CD4-positive, alpha-beta memory T cell (primary cell): ENCODE results near the gene PRKCSH. TPM values are rescaled to one million over a fixed set of nuclear protein-coding genes. Genes with fewer than 3 reads are reported as not detected.

Experiments used
- CTCF ChIA-PET: fragments of 350-600 bp; sonication (Branson Sonifier 250); formaldehyde crosslinking; loops from one replicate; lab custom pipeline; 2021; ENCODE audit warnings: inconsistent platforms; ENCODE audit not compliant: partially characterized antibody; lab: Charles Lee
- POLR2A ChIA-PET: fragments of 350-600 bp; sonication (Branson Sonifier 250); formaldehyde crosslinking; loops from one replicate; lab custom pipeline; 2021; ENCODE audit not compliant: partially characterized antibody; lab: Charles Lee
- DNase-seq, 5 donors: peaks; one replicate each; pipeline versions ENCODE4 v3.0.0 to v3.0.0-alpha.2; 2020 to 2022; ENCODE audit warnings: mixed read lengths in 1 of 5
- H3K27ac ChIP-seq: one replicate; pipeline ENCODE4 v1.7.0; 2013; ENCODE audit warnings: low read depth, low read length
- H3K27me3 ChIP-seq: 2 replicates; pipeline ENCODE4 v1.7.0; 2013; ENCODE audit warnings: mild to moderate bottlenecking, low read length, moderate library complexity; ENCODE audit not compliant: insufficient read depth
- H3K36me3 ChIP-seq: 2 replicates; pipeline ENCODE4 v1.7.0; 2013; ENCODE audit warnings: mild to moderate bottlenecking, low read length, moderate library complexity; ENCODE audit not compliant: insufficient read depth
- H3K4me1 ChIP-seq: 2 replicates; pipeline ENCODE4 v1.7.0; 2013; ENCODE audit warnings: mild to moderate bottlenecking, low read length, moderate library complexity; ENCODE audit not compliant: insufficient read depth
- H3K4me3 ChIP-seq, 2 donors: one replicate each; pipeline ENCODE4 v1.7.0; 2013; ENCODE audit warnings: low read length in 2 of 2, mild to moderate bottlenecking in 1 of 2
- H3K9me3 ChIP-seq, 2 donors: one replicate each; pipeline ENCODE4 v1.7.0; 2013; ENCODE audit warnings: low read length in 2 of 2, control low read depth in 1 of 2; ENCODE audit not compliant: control insufficient read depth in 1 of 2
- H3K27ac Mint-ChIP-seq, 7 donors: one replicate each; pipeline ENCODE4 v1.8.0; 2020 to 2021; ENCODE audit warnings: mixed read lengths in 7 of 7, mild to moderate bottlenecking in 6 of 7, inconsistent platforms in 3 of 7, moderate library complexity in 3 of 7
- H3K27me3 Mint-ChIP-seq, 2 donors: one replicate each; pipeline ENCODE4 v1.8.0; 2020 to 2021; ENCODE audit warnings: mixed read lengths in 2 of 2
- H3K36me3 Mint-ChIP-seq, 2 donors: one replicate each; pipeline ENCODE4 v1.8.0; 2020 to 2021; ENCODE audit warnings: mixed read lengths in 2 of 2, inconsistent platforms in 1 of 2, mild to moderate bottlenecking in 1 of 2
- H3K4me1 Mint-ChIP-seq, 4 donors: one replicate each; pipeline ENCODE4 v1.8.0; 2020 to 2021; ENCODE audit warnings: mixed read lengths in 4 of 4, mild to moderate bottlenecking in 1 of 4
- H3K4me3 Mint-ChIP-seq, 8 donors: one replicate each; pipeline ENCODE4 v1.8.0; 2020 to 2021; ENCODE audit warnings: mixed read lengths in 8 of 8, mild to moderate bottlenecking in 7 of 8, moderate library complexity in 6 of 8, inconsistent platforms in 3 of 8
- H3K9me3 Mint-ChIP-seq, 8 donors: one replicate each; pipeline ENCODE4 v1.8.0; 2020 to 2021; ENCODE audit warnings: mixed read lengths in 8 of 8, mild to moderate bottlenecking in 5 of 8, inconsistent platforms in 3 of 8, moderate library complexity in 1 of 8
- intact Hi-C: fragments of 100-400 bp; cut with micrococcal nuclease; formaldehyde crosslinking; loops from one replicate; pipeline ENCODE4 v1.15.1; 2023
- polyA plus RNA-seq, 2 donors: library from polyadenylated mRNA; unstranded; fragments of 300-500 nt; fragmentation: Illumina TruSeq; gene quantifications; one replicate each; pipeline ENCODE4 v1.2.3, GENCODE V29; 2021
- total RNA-seq, 2 experiments: library from RNA; stranded (reverse); gene quantifications; one replicate each; pipeline ENCODE4 v1.2.3, GENCODE V29; 2021

PRKCSH gene, protein sequence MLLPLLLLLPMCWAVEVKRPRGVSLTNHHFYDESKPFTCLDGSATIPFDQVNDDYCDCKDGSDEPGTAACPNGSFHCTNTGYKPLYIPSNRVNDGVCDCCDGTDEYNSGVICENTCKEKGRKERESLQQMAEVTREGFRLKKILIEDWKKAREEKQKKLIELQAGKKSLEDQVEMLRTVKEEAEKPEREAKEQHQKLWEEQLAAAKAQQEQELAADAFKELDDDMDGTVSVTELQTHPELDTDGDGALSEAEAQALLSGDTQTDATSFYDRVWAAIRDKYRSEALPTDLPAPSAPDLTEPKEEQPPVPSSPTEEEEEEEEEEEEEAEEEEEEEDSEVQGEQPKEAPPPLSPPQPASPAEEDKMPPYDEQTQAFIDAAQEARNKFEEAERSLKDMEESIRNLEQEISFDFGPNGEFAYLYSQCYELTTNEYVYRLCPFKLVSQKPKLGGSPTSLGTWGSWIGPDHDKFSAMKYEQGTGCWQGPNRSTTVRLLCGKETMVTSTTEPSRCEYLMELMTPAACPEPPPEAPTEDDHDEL
- total RNA-seq: 100 to 1,000 TPM; 300 TPM
- polyA plus RNA-seq: 10 to 100 TPM; 14.0 to 63.6 TPM

DNA sequence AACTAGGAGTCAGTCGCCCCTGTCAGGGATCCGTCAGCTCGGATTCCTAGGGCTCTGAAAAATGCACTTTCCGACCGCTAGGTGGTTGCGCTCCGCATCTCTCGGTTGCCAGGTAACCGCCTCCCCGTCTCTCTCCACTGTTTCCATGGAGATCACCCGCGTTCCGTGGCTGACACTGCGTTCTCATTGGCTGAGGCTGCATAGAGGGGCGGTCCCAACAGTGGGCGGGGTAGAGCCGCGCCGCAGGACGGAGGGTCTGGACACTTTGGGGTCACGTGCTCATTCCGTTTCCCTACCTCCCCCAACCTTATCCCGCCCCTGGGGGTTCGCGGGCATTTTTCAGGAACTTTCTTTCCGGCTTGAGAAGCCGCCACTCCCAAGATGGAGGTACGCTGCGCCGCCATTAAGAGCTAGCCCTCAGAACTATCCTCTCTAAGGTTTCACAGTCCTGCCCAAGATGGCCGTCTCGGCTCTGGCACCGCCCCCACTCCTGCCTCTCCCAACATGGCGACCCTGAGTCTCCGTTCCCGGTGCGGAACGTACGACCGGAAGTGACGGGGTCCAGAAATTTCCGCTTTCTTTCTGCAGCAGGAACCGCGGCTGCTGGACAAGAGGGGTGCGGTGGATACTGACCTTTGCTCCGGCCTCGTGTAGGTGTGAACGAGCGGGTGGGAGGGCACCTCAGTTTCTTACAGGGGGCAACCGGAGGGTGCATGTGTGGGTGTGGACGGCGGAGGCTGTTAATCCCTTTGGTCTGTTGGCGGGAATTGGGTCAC is at the start of gene PRKCSH, which contains the start of gene ODAD3:
Gene PRKCSH, plus strand, starts transcription at position 579 of the 776 bp plus-strand sequence. CDS start 483 bp downstream, outside the sequence.
Gene ODAD3, minus strand, starts transcription at position 65 of the 776 bp plus-strand sequence. CDS start 105 bp downstream, outside the sequence.
- intact Hi-C loops: loop anchor here (1.0 kb wide), 10 partner anchors 13 to 280 kb away; partner anchors contain the start of genes CCDC159, ECSIT, ELOF1 and SPC24
- Mint-ChIP-seq H3K4me1 (peaks cover 14 to 31% (median 23%) of the 10 kb centered on the region in 4 donors), H3K27ac (peak within 1 kb of the TSS; percentile 95 to 100 (median 98)), H3K36me3 (peaks cover 11 to 20% of the 10 kb centered on the region in 2 donors), H3K27me3 (peaks cover 2 to 3% of the 10 kb centered on the region in 2 donors), H3K9me3 (peaks cover 0 to 4% (median 0%) of the 10 kb centered on the region in 8 donors), H3K4me3 (peak within 1 kb of the TSS; percentile 97 to 100 (median 99))
- peak within 1 kb of the TSS; percentile 95 to 97 for H3K4me3 ChIP-seq
- H3K9me3 ChIP-seq: no peaks in the 10 kb centered on the region
- peaks cover 14% of the 10 kb centered on the region for H3K36me3 ChIP-seq
- peaks cover 19% of the 10 kb centered on the region for H3K4me1 ChIP-seq
- DNase-seq: peak; percentile 99
- ChIA-PET POLR2A (interaction anchor here (0.7 to 3.0 kb wide), 11 partner anchors 13 to 1616 kb away, joined by 3 to 32 read pairs (median 3); partner anchors contain the start of genes ECSIT, FBXL12 and SWSAP1), CTCF (interaction anchor here (0.5 to 4.0 kb wide), 8 partner anchors 9 to 141 kb away, joined by 3 to 22 read pairs (median 4); partner anchors contain the start of gene EPOR)
- no peaks in the 10 kb centered on the region for H3K27me3 ChIP-seq
- peak within 1 kb of the TSS; percentile 74 for H3K27ac ChIP-seq

DNA sequence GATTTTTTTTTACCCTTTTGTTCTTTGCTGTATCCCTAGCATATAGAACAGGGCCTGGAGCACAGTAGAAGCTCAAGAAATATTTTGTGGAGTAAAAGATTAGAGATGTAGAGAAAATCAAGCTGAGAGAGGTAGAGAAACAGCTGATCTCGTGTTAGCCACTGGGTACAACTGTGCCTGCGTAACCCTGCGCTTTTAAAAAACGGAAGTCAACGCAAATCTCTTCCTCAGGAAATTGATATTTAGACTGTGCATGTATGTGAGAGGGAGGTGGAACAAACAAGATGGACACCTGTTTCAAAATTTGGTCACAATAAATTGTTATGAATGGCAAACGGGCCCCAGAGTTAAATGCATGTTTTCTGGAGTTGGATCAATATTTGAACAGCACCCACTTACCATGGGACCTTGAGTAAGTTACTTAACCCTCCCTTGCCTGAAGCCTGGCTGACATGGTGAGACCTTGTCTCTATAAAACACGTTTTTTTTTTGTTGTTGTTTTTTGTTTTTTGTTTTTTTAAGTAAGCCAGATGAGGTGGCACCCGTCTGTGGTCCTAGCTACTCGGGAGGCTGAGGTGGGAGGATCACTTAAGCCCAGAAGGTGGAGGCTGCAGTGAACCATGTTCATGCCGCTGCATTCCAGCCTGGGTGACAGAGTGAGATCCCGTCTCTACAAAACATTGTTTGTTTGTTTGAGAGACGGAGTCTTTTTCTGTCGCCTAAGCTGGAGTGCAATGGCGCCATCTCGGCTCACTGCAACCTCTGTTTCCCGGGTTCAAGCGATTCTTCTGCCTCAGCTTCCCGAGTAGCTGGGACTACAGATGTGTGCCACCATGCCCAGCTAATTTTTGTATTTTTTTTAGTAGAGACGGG is 48.0 kb upstream of the PRKCSH start:
- no peak overlapping the region for H3K4me3 ChIP-seq
- no peaks in the 10 kb centered on the region for H3K9me3 ChIP-seq
- DNase-seq: peak in 1 of 5 donors; percentile 19
- Mint-ChIP-seq H3K27ac (peak overlapping the region in 1 of 7 donors; percentile 17), H3K27me3 (peaks cover 2 to 6% of the 10 kb centered on the region in 2 donors), H3K4me1 (peaks cover 4 to 16% (median 10%) of the 10 kb centered on the region in 4 donors), H3K36me3 (no peaks in the 10 kb centered on the region), H3K9me3 (peaks cover 0 to 4% (median 0%) of the 10 kb centered on the region in 8 donors), H3K4me3 (peak overlapping the region in 1 of 8 donors; percentile 26)
- CTCF ChIA-PET: interaction anchor here (1.0 to 1.2 kb wide), 2 partner anchors 13 to 95 kb away, joined by 4 read pairs; partner anchors contain the start of gene SWSAP1
- no peaks in the 10 kb centered on the region for H3K36me3 ChIP-seq
- POLR2A ChIA-PET: interaction anchor here (1.2 to 1.7 kb wide), 3 partner anchors 12 to 41 kb away, joined by 4 to 9 read pairs (median 4); partner anchors contain the start of genes CCDC159 and TMEM205
- H3K4me1 ChIP-seq: peaks cover 12% of the 10 kb centered on the region
- intact Hi-C loops: no loop called here
- H3K27me3 ChIP-seq: no peaks in the 10 kb centered on the region
- H3K27ac ChIP-seq: no peak overlapping the region

DNA sequence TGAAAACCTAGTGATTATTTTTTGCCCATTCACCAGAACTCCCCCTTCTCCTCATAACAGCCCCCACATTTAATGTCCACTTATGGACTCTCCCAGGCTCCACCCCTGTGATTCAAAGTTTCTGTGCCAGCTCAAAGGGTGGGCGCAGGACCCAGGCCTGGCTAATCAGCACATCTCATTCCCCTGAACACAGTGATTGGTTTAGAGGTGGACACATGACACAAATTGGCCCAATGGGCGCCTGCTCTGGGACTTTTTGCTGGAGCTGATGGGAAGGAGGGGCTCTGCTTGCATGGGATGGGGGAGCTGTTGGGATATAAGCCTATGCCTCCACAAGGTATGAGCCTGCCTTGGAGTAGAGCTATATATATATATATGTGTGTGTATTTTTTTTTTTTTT is 45.1 kb upstream of the PRKCSH start:
- no peak overlapping the region for H3K4me3 ChIP-seq
- POLR2A ChIA-PET: interaction anchor here (1.2 kb wide), 1 partner anchor 9 kb away, joined by 5 read pairs; no protein-coding TSS in a partner anchor
- no peak for DNase-seq
- H3K36me3 ChIP-seq: no peaks in the 10 kb centered on the region
- no peaks in the 10 kb centered on the region for H3K4me1 ChIP-seq
- no peaks in the 10 kb centered on the region for H3K27me3 ChIP-seq
- H3K27me3 Mint-ChIP-seq: peaks cover 3 to 5% of the 10 kb centered on the region in 2 donors
- CTCF ChIA-PET: interaction anchor here (1.4 to 2.2 kb wide), 3 partner anchors 9 to 92 kb away, joined by 4 to 13 read pairs (median 5); no protein-coding TSS in a partner anchor
- H3K4me3 Mint-ChIP-seq: no peak overlapping the region
- H3K9me3 Mint-ChIP-seq: peaks cover 0 to 4% (median 0%) of the 10 kb centered on the region in 8 donors
- no peaks in the 10 kb centered on the region for H3K9me3 ChIP-seq
- intact Hi-C loops: no loop called here
- H3K4me1 Mint-ChIP-seq: peaks cover 5 to 20% (median 5%) of the 10 kb centered on the region in 4 donors
- no peak overlapping the region for H3K27ac Mint-ChIP-seq
- H3K36me3 Mint-ChIP-seq: no peaks in the 10 kb centered on the region
- H3K27ac ChIP-seq: no peak overlapping the region

DNA sequence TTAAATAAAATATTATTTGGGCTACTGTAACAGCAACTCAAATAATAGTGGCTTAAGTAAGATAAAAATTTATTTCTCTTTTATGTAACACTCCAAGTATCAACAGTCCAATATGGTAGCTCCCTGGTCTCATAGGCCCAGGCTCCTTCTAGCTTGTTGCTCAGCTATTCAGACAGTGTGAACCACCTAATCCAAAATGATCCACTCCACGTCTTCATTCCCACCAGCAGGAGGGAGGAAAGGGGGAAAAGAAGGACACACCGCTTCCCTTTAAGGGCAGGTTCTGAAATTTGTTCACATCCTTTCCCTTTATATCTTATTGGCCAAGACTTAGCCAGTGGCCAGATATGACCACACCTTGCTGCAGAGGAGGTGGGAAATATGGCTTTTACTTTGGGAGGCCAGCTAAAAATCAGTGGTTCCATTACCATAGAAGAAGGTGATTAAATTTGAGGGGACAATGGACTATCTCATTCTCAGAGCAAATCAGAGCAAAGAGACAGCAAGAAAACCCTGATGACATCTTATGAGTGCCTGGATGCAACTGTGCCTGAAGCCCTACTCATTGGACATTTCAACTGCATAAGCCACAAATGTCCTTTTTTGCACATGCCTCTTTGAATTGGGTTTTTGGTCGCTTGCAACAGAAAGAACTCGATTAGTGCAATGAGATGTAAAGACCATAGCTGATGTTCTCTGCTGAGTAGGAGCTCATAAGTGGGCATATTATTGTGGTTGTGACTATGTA is 44.3 kb upstream of the PRKCSH start:
- Histone ChIP-seq H3K27ac (no peak overlapping the region), H3K27me3 (no peaks in the 10 kb centered on the region), H3K9me3 (no peaks in the 10 kb centered on the region), H3K4me3 (no peak overlapping the region), H3K36me3 (no peaks in the 10 kb centered on the region), H3K4me1 (no peaks in the 10 kb centered on the region)
- no peak overlapping the region for H3K4me3 Mint-ChIP-seq
- no peak for DNase-seq
- peaks cover 0 to 4% (median 0%) of the 10 kb centered on the region in 8 donors for H3K9me3 Mint-ChIP-seq
- CTCF ChIA-PET: interaction anchor here (1.4 to 2.2 kb wide), 3 partner anchors 10 to 92 kb away, joined by 4 to 13 read pairs (median 5); no protein-coding TSS in a partner anchor
- POLR2A ChIA-PET: interaction anchor here (1.2 kb wide), 1 partner anchor 10 kb away, joined by 5 read pairs; no protein-coding TSS in a partner anchor
- H3K27ac Mint-ChIP-seq: no peak overlapping the region
- intact Hi-C loops: no loop called here
- H3K4me1 Mint-ChIP-seq: peaks cover 5 to 20% (median 5%) of the 10 kb centered on the region in 4 donors
- H3K36me3 Mint-ChIP-seq: no peaks in the 10 kb centered on the region
- peaks cover 4 to 5% of the 10 kb centered on the region in 2 donors for H3K27me3 Mint-ChIP-seq

DNA sequence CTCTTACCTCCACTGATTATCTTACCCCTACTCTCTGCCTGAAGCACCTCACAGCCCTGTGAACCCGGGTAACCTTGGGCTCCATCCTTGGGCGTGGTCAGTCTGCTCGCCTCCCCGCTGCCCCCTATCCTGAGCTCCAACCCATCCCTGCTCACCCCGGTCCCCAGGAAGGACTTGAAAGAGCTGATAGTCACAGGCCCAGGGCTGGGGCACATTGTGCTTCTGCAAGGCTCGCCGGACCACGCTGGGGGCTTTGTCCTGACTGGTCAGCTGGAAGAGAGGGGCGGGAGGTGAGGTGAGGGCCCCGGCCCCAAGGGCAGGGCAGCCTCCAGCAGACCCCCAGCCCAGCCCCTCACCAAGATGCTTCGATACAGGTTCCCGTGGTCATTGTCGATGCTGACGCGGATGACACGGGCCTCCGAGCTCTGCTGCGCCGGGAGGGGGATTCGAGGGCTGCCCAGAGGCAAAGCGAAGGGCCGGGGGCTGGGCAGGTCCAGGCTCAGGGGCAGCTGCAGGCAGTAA is 38.3 kb upstream of the PRKCSH start:
- Histone ChIP-seq H3K27me3 (no peaks in the 10 kb centered on the region), H3K36me3 (no peaks in the 10 kb centered on the region), H3K27ac (no peak overlapping the region), H3K4me1 (no peaks in the 10 kb centered on the region), H3K4me3 (no peak overlapping the region), H3K9me3 (no peaks in the 10 kb centered on the region)
- intact Hi-C loops: no loop called here
- no peak for DNase-seq
- no peaks in the 10 kb centered on the region for H3K36me3 Mint-ChIP-seq
- H3K4me3 Mint-ChIP-seq: no peak overlapping the region
- no peak overlapping the region for H3K27ac Mint-ChIP-seq
- peaks cover 9 to 13% of the 10 kb centered on the region in 2 donors for H3K27me3 Mint-ChIP-seq
- H3K4me1 Mint-ChIP-seq: peaks cover 0 to 12% (median 3%) of the 10 kb centered on the region in 4 donors
- peaks cover 0 to 2% (median 0%) of the 10 kb centered on the region in 8 donors for H3K9me3 Mint-ChIP-seq
- POLR2A ChIA-PET: no interaction called here
- CTCF ChIA-PET: interaction anchor here (1.0 kb wide), 1 partner anchor 16 kb away, joined by 5 read pairs; no protein-coding TSS in a partner anchor
